Measurements from ENCODE around the gene TEAD1.

- no peak for TF ChIP-seq EZH2phosphoT487 (IDR thresholded peaks at IDR 0.05; ENCODE audit: low read length)
- TF ChIP-seq CTCF (IDR thresholded peaks at IDR 0.05; ENCODE audit: low read length): no peak
Measured at GRCh38 chr11:12775955-12776354, 101.7 kb downstream of the TEAD1 start.
